Measurements from ENCODE around the gene PGM5. TPM values are rescaled to one million over a fixed set of nuclear protein-coding genes. Genes with fewer than 3 reads are reported as not detected.

The PGM5 gene
- total and polyA plus RNA-seq, 2 experiments from 2014 or later: 2.5 to 38.8 TPM

DNA sequence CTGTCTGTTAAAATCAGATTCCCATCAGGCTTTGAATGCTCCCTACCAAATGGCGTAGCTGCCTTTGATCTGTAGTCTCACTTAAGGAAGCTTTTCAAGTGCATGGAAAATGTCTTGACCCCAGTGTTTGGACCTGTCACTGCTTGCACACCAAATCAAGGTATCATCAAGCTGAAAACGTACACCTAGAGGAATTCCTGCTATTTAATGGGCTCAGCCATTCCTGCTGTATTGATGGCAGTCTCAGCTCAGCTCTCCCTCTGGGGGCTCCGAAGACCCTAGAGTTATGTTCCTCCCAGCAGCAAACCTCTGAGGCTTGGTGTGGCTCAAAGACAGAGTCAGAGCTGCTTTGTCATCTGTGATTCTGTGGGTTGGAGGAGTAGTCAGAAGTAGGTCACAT is 63.5 kb downstream of the PGM5 start:
- Histone ChIP-seq H3K36me3 (replicated peaks; ENCODE audit: insufficient read depth, low read depth) (no peaks in the 10 kb centered on the region), H3K4me3 (no peak overlapping the region), H3K9me3 (ENCODE audit: low read depth) (no peaks in the 10 kb centered on the region), H3K79me2 (no peaks in the 10 kb centered on the region), H2AFZ (no peak overlapping the region), H3K4me2 (no peak overlapping the region), H3K27ac (no peak overlapping the region), H4K20me1 (ENCODE audit: insufficient read depth, poor library complexity, severe bottlenecking) (no peaks in the 10 kb centered on the region), H3K9me2 (replicated peaks; ENCODE audit: insufficient read depth) (no peaks in the 10 kb centered on the region), H3K4me1 (ENCODE audit: insufficient read depth) (no peaks in the 10 kb centered on the region), H3K27me3 (no peaks in the 10 kb centered on the region)
- WGBS (ENCODE audit: low lambda C conversion rate, missing lambda C conversion rate): 61% methylated on average over 3 of the region's 3 CpGs
- TF ChIP-seq EZH2 (IDR thresholded peaks at IDR 0.05; ENCODE audit: borderline replicate concordance): no peak
- TF ChIP-seq, protein P1, sequence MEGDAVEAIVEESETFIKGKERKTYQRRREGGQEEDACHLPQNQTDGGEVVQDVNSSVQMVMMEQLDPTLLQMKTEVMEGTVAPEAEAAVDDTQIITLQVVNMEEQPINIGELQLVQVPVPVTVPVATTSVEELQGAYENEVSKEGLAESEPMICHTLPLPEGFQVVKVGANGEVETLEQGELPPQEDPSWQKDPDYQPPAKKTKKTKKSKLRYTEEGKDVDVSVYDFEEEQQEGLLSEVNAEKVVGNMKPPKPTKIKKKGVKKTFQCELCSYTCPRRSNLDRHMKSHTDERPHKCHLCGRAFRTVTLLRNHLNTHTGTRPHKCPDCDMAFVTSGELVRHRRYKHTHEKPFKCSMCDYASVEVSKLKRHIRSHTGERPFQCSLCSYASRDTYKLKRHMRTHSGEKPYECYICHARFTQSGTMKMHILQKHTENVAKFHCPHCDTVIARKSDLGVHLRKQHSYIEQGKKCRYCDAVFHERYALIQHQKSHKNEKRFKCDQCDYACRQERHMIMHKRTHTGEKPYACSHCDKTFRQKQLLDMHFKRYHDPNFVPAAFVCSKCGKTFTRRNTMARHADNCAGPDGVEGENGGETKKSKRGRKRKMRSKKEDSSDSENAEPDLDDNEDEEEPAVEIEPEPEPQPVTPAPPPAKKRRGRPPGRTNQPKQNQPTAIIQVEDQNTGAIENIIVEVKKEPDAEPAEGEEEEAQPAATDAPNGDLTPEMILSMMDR (IDR thresholded peaks at IDR 0.05; ENCODE audit: poor library complexity): no peak
- no peak for TF ChIP-seq EZH2phosphoT487 (IDR thresholded peaks at IDR 0.05; ENCODE audit: low read depth, severe bottlenecking, unreplicated experiment)
- no peak for DNase-seq (ENCODE audit: low spot score)

DNA sequence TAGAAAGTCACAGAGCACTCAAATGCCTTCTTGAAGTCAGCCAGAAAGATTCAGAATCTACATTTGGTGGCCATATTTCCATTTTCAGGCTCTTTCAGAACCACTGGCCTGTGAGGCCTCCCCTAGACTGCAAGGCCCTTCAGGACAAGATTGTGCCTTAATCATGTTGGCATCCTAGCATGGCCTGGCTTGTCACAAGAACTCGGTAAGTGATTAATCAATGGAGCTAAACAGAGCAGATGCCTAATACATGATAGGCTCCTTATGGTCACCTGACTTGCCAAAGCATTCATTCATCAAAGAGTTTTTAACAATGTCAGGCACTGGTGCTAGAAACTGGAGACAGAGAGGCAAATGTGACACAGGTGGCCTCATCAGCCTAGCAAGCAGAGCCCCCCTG is 70.3 kb downstream of the PGM5 start:
- Histone ChIP-seq H3K4me2 (peak overlapping the region; percentile 15), H3K27ac (peak overlapping the region; percentile 88), H3K27me3 (no peaks in the 10 kb centered on the region), H3K4me1 (ENCODE audit: insufficient read depth) (peaks cover 13% of the 10 kb centered on the region), H2AFZ (no peak overlapping the region), H3K79me2 (no peaks in the 10 kb centered on the region), H3K9me2 (replicated peaks; ENCODE audit: insufficient read depth) (no peaks in the 10 kb centered on the region), H3K36me3 (replicated peaks; ENCODE audit: insufficient read depth, low read depth) (no peaks in the 10 kb centered on the region), H3K9me3 (ENCODE audit: low read depth) (no peaks in the 10 kb centered on the region), H3K4me3 (no peak overlapping the region), H4K20me1 (ENCODE audit: insufficient read depth, poor library complexity, severe bottlenecking) (no peaks in the 10 kb centered on the region)
- TF ChIP-seq, protein P1 (IDR thresholded peaks at IDR 0.05; ENCODE audit: poor library complexity): no peak
- no peak for TF ChIP-seq EZH2phosphoT487 (IDR thresholded peaks at IDR 0.05; ENCODE audit: low read depth, severe bottlenecking, unreplicated experiment)
- no peak for TF ChIP-seq EZH2 (IDR thresholded peaks at IDR 0.05; ENCODE audit: borderline replicate concordance)
- DNase-seq (ENCODE audit: low spot score): no peak
- WGBS (ENCODE audit: low lambda C conversion rate, missing lambda C conversion rate): 78% methylated on average over 1 of the region's 1 CpG

DNA sequence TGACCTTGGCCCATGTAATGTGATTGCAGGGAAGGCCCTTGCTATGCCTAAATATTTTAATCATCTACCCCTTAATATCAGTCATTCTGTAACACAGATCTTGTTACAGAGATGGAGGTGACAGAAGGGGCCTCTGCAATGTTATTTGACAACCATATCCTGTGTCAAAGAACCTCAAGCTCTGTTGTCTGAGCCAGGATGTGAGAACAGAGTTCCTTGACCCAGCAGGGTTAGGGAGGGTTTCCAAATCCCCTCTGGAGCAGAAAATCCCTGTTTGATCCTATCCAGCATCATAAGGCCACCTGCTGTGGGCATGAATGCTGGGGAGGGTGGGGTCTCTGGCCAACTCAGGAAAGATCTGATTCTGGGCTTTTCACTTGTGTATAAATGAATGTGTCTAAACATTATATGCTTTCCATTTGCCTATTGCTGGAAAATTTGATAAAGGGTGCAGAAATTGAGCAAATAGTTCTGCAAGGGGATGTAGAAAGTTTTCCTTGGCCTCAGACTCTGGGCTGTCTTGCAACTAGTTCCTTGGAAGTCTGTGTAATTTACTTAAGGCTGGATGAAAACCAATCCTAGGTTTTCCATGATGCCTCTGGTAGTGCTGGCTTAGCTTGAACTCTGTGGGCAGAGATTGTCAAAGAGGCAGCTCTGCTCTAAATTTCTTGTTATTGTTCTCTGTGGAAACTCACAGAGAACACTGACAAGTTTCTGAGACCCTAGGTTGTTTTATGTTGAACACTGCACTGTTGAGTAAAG is 71.0 kb downstream of the PGM5 start:
- H4K20me1 ChIP-seq (ENCODE audit: insufficient read depth, poor library complexity, severe bottlenecking): no peaks in the 10 kb centered on the region
- no peak overlapping the region for H2AFZ ChIP-seq
- H3K4me2 ChIP-seq: peak overlapping the region; percentile 15

More for the DNA sequence above, 71.0 kb downstream of the PGM5 start:
- no peak overlapping the region for H3K4me3 ChIP-seq
- H3K9me3 ChIP-seq (ENCODE audit: low read depth): no peaks in the 10 kb centered on the region
- no peak for DNase-seq (ENCODE audit: low spot score)
- H3K4me1 ChIP-seq (ENCODE audit: insufficient read depth): peaks cover 13% of the 10 kb centered on the region
- H3K27ac ChIP-seq: peak overlapping the region; percentile 88
- H3K79me2 ChIP-seq: no peaks in the 10 kb centered on the region
- TF ChIP-seq EZH2phosphoT487 (IDR thresholded peaks at IDR 0.05; ENCODE audit: low read depth, severe bottlenecking, unreplicated experiment) (no peak), EZH2 (IDR thresholded peaks at IDR 0.05; ENCODE audit: borderline replicate concordance) (no peak)
- TF ChIP-seq, protein P1 (IDR thresholded peaks at IDR 0.05; ENCODE audit: poor library complexity): no peak
- H3K36me3 ChIP-seq (replicated peaks; ENCODE audit: insufficient read depth, low read depth): no peaks in the 10 kb centered on the region
- no peaks in the 10 kb centered on the region for H3K27me3 ChIP-seq
- H3K9me2 ChIP-seq (replicated peaks; ENCODE audit: insufficient read depth): no peaks in the 10 kb centered on the region

Data from hepatocyte (in vitro differentiated cells).